ENCODE data around the gene BAHD1.
"Not testable (repeated sequence)": the region's sequence is repeated elsewhere in the genome, so short reads cannot be mapped to it uniquely, and the experiment has no call there.

The BAHD1 gene

DNA sequence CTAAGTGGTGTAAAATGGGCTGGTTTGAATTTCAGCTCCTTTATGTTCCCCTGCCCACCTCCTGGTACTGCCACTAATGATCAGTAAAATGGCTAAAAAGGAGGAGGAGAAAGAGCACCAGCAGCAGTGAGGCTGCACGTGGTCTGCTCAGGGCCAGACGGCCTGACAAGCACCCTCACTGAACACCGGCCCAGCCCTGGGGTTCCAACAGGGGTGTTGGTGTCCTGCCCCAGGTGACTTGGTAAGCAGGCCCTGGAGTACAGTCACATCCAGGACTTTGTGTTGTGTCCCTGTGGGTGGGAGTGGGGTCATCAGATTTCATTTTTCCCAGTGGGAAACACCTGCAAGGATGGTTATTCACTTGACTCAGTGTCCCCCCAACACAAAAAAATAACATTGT lies 5.4 kb downstream of the BAHD1 start:
- DNase-seq = no peak

DNA sequence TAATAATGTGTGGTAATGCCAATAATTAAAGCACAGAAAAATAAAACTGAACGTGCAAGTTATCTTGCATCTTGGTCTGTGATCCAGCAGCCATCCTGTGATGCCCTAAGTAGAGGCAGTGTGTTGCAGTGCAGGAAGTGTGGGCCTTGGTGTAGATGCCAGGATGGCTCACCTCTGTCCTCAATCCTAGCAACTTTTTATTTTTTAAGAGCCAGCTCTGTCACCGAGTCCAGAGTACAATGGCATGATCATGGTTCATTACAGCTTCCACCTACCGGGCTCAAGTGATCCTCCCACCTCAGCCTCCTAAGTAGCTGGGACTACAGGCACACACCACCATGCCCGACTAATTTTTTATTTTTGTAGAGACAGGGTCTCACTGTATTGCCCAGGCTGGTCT lies 7.6 kb downstream of the BAHD1 start:
- no peak for DNase-seq

DNA sequence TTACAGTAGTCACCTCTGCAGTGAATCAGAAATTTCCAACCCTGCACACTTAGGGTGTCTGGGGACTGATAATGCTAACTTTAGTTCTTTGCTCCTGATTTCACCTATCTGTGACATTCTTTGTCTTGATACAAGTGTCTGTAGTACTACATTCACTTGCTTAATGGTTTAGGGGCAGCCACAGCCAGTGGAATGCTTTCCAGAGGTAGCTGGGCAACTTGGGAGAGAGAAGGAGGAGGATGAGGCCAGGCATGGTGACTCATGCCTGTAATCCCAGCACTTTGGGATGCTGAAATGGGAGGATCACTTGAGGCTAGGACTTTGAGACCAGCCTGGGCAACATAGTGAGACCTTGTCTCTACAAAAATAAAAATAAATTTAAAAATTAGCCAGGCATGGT lies 8.5 kb downstream of the BAHD1 start:
- DNase-seq = no peak

DNA sequence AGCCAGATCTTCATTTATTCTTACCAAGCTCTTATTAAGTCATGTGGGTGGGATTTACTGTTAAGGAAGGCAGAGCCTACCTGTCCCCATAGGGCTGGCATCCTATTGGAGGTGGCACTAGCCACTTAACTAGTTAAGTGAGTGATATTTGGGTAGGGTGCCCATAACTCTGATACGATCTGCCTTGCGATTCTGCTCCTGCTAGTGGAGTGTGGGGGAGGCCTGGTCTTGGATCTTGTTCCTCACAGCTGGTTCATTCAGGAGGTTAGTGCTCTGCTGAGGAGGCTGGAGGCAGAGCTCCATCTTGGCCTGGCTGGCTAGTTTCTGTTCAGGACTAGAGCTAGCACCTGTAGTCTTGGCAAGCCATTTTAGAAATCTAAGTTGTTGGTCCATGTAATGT lies 9.3 kb downstream of the BAHD1 start:
- no peak for DNase-seq

DNA sequence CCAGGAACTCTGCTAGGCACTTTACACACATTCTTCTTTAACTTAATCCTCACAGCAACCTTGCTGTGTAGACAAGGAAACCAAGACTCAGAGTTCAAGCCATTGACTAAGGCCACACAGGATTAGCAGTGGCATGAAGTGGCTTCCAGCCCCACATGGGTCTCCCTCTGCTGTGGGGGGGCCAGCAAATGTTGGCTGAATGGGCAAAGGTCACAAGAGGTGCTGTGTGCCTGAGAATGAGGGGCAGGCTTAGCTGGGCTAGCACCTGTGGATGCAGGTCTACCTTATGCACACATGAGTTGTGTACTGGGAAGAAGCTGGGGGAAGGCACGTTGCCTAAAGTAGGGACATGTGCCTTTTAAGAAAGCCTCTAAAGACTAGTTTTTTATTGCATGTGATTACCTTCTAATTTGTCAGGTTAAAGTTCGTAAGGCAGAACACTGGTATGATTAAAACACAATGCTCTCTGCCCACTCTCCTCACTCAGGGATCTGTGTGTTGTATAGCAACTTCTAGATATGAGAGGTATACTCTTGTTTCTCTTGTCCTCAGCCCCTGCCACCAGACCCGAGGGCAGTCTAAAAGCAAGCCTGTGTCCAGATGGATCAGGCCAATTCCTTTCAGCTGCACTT lies 10.9 kb downstream of the BAHD1 start:
- no peak for DNase-seq

DNA sequence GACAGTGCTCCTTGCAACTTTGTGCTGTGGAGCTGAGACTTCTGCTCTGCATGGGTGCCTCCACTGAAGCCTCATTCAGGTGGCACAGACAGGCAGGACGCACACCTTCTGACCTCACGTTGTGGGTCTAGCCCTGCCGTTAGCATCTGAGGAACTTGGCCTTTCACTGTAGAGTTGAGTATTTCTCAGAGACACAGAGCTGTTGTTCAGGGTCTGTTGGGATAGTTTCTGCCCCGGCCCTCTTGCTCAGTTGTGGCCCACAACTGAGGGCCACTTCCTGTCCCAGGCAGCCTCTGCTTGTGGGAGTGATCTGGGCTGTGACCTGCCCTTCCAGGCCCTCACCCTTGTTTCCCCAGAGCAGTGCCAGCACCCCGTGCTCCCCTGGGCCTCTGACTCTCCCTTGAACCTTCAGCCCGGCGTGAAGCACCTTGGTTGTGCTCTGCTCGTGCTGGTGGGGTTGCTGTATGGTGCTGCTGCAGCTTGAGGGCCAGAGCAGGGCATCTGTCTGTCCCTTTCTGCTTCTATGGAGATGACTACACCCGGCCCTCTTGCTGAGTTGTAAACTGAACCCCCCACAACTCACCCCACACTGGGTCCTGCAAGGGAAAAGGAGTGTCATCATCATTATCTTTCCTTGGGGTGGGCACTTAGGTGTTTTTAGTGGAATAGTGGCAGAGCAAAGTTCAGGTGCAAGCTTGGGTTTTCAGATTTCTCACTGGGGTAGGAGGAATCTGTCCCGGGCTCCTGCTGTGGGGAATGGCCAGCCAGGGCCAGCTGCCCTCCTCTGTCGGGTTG lies 11.7 kb downstream of the BAHD1 start:
- no peak for DNase-seq

DNA sequence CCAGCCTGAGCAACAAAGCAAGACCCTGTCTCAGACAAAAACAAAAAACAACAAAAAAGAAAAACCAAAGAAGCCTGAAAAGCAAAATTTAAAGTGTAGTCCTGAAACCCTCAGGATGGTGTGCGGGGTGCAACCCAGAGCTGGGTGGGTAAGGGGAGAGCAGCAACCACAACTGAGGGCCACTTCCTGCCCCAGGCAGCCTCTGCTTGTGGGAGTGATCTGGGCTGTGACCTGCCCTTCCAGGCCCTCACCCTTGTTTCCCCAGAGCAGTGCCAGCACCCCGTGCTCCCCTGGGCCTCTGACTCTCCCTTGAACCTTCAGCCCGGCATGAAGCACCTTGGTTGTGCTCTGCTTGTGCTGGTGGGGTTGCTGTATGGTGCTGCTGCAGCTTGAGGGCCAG lies 13.2 kb downstream of the BAHD1 start:
- not testable (repeated sequence) for DNase-seq

DNA sequence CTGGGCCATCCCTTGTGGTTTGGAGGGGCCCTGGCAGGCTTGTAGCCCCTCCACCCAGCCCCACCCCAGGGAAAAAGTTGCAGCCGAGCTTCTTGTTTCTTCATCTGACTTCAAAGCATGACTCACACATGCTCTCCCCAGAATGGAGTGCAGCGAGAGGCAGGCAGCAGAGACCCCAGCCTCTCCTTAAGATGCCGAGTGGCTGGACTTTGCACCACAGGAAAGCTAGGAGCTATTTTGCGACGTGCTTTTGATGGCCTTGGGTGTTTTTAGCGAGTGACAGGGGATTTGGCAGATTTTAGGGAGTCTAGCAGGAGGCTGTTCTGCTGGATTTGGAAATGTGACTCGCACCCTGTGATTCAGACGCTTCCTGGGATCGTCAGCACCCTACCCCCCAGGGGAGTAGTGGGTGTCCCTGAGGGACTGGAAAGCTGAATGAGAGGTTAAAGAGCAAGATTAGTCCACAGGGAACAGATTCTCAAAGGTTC lies 14.2 kb downstream of the BAHD1 start:
- no peak for DNase-seq

DNA sequence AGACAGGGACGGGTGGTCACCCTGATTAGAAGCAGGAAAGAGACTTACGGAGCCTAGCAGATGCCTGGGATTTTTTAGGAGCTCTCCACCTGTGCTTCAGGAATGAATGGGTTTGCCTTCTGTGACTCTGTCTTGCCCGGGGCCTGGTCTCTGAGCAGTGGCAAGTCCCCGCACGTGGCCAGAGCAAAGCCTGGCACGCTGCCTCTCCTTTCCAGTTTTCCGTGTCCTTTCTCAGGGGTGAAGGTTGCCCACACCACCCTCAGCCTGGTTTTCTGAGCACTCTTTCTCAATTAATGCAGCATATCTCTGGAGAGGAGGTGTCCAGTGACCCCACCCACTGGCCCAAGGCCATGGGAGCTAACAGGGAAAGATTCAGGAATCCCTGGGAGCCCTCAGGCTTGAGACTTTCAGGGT lies 15.6 kb downstream of the BAHD1 start:
- DNase-seq = no peak

DNA sequence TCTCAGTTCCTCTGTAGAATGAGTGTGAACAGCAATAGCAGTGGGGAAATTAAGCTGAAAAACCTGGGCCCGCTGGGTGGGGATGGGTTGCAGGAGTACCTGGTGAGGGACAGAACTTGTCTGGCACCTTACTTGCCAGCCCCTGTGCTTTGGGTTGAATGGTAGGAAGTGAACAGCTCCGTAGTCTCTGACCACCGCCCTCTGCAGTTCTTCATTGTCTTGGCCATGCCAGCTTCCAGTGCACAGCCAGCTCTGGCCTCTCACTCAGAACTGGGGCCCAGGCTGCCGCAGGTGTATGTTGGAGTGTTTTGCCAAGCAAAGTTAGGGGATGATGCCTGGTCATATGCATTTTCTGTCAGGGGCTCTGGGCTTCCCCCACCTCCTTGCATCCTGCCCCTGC lies 16.0 kb downstream of the BAHD1 start:
- DNase-seq = no peak

DNA sequence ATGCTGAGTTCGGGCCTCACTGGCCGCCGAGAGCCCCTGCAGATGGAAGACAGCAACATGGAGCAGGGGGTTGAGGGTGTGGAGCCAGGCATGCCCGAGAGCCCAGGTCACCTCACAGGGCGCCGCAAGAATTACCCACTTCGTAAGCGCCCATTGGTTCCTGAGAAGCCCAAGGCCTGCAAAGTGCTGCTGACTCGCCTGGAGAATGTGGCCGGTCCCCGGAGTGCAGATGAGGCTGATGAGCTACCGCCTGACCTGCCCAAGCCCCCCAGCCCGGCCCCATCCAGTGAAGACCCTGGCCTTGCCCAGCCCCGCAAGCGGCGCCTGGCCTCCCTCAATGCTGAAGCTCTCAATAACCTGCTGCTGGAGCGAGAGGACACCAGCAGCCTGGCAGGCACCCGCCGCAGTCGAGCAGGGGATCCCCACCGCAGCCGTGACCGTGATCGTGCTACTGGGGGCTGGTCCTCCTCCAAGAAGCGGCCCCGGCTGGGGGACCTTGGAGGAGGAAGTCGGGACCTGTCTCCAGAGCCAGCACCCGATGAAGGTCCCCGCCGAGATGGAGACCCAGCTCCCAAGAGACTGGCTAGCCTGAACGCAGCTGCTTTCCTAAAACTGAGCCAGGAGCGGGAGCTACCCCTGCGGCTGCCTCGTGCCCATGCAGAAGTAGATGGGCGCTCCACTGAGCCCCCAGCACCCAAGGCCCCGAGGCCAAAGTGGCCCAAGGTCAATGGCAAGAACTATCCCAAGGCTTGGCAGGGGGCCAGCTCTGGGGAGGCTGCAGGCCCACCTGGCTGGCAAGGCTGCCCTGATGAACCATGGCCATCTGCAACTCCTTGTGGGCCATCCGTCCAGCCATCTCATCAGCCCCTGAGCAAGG lies 18.0 kb downstream of the BAHD1 start:
- no peak for DNase-seq

DNA sequence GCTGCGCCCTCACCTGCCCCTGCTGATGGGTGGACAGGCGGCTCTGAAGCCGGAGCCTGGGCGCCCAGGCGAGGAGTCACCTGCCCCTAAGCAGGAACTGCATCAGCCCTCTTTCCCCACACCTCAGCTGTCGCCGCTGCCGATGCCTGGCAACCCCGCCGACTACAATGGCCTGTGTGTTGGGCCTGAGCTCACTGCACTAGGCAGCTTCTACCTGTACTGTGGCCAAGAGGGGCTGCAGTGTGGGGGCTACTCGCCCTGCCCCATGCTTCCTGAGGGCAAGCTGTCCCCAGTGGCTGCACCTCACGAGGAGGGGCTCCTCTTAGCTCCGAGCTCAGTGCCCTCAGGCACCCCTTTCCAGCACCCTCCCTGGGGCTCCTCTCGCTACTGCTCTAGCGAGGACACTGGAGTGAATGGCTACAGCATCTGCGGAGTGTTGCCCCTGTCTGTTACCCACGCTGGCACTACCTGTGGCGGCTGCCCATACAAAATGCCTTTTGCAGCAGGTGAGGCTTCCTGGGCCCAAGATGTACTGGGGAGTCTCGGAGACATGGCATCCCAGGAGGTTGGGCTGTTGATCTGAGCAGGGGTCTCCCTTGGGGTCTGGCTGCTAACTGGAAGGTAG lies 18.8 kb downstream of the BAHD1 start:
- DNase-seq = no peak

DNA sequence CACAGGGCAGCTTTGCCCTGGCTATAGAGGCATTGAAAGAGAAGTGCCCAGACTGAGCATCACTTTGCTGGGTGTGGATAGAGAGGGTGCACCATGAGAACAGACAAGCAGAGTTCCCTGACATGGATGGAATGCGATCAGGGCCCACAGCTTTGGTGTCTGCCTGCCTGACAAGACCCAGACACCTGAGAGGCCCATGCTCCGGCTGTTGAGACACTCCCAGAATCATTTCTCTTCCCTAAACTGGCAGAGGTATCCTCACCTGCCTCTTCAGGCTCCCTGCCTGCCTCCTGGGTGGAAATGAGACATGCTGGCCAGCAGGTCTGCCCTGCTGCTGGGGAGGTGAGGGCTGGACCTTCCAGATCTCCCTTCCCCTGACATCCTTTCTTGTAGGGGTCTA lies 19.7 kb downstream of the BAHD1 start:
- no peak for DNase-seq

DNA sequence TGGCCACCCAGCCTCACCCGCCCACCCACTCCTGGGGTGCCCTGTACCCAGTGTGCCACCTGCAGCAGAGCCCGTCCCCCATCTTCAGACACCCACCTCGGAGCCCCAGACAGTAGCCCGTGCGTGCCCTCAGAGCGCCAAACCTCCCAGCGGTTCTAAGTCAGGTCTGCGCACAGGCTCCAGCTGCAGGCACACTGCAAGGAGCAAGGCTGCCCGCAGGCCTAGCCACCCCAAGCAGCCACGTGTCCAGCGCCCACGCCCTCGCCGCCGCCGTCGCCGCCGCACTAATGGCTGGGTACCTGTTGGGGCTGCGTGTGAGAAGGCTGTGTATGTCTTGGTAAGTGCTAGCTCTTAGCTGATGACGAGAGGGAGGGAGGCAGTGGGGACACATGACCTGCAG lies 21.2 kb downstream of the BAHD1 start:
- DNase-seq = no peak

DNA sequence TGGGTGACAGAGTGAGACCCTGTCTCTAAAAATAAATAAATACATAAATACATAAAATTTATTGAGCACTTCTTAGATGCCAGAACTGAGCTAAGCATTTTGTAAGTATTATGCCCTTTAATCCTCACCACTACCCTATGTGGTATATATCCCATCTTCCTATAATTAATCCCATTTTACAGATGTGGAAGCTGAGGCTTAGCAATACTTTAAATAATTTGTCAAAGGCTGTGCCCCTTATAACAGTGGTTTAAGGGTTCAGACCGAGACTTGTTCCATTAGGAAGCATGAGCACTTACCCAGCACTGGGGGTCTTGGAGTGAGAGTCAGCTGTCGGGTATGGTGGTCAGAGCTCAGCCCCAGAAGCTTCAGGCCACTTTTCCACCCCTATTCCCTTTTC lies 22.5 kb downstream of the BAHD1 start:
- no peak for DNase-seq

DNA sequence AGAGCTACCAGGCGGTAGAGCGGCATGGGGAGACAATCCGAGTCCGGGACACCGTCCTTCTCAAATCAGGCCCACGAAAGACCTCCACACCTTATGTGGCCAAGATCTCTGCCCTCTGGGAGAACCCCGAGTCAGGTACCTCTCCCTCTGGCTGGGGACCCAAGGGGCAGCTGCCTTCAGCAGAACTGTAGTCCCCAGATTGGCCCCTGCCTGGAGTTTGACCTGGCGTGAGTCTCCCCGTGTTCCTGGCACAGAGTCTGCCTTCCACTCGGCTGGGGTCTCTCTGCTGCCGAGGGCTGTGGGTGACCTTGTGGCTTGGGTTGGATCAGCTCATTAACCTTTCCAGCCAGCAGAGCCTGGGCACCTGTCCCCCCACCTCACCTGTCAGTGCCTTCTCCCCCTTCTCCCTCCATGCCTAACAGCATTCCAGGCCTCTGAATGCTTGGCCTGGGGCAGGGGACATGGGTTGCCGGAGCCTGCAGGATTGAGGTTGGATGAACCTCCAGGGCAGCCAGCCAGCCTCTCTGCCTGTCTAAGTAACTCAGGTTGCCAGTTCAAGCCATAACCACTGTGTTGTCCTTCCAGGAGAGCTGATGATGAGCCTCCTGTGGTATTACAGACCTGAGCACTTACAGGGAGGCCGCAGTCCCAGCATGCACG lies 23.3 kb downstream of the BAHD1 start:
- no peak for DNase-seq

DNA sequence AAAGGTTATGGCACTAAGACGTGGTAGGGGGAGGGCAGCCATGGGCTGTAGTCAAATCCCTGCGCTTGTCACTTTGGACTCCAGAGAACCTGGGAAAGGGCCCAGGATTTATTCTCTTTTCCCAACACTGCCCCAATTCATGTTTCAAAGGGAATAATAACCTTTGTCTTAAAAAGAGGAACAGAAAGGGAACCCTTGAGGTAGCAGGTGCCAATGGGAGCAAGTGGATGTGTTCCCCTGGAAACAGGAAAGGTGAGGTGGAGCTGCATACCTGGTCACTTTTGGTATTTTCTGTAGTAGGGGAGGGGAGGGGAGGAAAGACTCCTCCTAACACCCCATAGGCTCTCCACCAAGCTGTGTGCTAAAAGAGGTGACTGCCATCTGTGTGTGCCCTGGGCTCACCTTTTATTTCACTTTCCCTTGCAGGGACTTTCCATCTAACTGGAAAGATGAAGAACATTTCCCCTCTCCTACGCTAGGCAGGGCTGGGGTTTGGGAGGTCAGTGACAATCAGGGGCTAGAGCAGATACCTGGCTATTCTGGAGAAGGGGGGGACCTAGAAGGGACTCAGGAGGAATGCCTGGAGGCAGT lies 23.9 kb downstream of the BAHD1 start:
- DNase-seq = no peak

DNA sequence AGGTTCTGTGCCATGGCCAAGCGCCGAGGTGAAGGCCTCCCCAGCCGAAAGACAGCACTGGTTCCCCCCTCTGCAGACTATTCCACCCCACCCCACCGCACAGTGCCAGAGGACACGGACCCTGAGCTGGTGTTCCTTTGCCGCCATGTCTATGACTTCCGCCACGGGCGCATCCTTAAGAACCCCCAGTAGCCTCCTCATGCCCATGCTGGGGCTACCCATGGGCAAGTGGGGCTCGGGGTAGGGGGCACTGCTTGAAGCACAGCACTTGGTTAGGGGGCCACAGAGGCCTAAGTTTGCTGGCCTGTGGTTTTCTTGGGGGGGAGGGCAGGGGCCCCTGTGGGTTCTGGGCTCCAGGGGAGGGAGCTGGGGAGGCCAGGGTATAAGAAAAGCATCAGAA lies 25.2 kb downstream of the BAHD1 start:
- no peak for DNase-seq

DNA sequence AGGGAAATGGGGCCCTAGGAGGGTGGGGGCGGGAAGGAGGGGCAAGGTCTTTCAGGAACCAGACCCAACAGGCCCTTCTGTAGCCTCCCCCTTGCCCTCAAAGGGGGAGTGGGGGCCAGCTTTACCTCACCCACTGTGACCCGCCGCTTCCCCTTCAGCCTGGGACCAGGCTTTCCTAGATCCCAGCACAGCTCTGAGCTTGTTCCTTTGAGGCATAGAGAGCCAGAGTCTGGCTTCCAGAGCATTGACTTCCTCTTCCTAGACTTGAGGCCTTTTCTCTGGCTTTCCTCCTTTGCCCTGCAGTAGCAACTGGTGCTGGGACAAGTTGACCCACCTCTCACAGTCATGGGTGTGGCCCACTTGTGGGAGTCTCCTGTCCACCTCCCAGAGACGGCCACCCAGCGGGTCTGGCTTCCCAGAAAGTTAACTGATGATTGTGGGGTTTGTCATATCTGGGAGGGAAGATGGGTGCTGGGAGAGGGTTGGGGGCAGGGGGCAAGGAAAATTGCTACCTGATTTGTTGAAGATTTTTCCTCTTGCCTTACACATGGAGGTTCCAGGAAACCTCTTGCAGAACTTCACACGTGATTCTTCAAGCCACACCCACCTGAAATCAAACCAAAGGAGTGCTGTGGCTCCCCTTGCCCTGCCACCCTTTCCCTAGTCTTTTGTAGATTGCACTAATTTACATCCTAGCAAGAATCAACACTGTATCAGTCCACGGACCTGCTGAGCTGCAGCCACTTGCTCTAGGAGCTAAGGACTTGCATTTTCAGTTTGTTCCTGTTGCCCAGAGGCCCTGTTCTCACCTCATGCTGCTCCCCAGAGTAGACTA lies 25.9 kb downstream of the BAHD1 start:
- DNase-seq = no peak

DNA sequence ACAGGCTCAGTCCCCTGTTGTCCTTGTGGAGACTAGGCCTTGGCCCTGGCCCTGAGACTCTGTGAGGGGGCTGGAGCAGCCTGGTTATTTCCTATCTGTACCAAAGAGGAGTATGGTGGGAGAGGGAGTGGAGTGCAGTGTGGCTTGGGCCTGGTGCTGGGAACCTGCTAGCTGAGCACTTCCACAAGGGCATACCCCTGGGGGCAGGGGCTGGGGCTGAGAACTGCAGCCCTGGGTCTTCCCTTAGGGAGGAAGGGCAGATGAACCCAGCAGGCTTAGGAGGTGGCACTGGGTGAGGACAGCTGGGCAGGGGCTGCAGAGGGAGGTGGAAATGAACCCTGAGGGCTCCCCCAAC lies 26.5 kb downstream of the BAHD1 start:
- no peak for DNase-seq

DNA sequence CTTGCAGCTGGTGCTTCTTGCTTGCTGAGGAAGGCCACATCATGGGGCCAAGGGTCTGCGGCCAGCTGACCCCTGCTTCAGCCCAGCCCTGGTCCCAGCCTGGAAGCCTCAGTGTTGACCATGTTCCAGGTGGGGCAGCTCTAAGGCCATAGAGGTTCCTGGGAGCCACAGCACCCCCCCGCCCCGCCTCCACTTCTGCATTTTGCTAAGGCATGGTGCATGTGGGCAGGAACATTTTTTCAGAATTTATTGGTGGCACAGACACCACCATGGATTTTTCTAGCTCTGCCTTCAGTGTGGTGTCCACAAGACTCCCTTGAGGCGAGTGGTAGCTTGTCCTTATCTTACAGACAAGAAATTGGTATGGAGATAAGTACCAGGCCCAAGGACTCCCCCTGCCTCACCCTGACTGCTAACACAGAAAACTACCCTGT lies 28.2 kb downstream of the BAHD1 start:
- DNase-seq = no peak
